GM23338 (cell line): Measurements from ENCODE around the gene TAC3. TPM values are rescaled to one million over a fixed set of nuclear protein-coding genes. Genes with fewer than 3 reads are reported as not detected.
"Not testable (repeated sequence)": the region's sequence is repeated elsewhere in the genome, so short reads cannot be mapped to it uniquely, and the experiment has no call there.

Source experiments
- ATAC-seq: fragments of 200-7000 bp; cut with Tn5 transposase; 3 replicates; pipeline ENCODE4 v1.9.1; 2020
- DNase-seq: peaks from one replicate; pipeline ENCODE4 v3.0.0-alpha.2; 2015; ENCODE audit warnings: low spot score
- H2AFZ ChIP-seq: fragments of 200-600 bp; sonication (generic); 2 replicates; pipeline ENCODE4 v1.8.0; 2016; ENCODE audit warnings: antibody characterized with exemption, mild to moderate bottlenecking, moderate library complexity
- H3F3A ChIP-seq: fragments of 200-600 bp; sonication (generic); replicated peaks from 2 replicates; pipeline ENCODE4 v1.8.0; 2017; ENCODE audit warnings: antibody characterized with exemption, mixed run types, low read depth
- H3K27ac ChIP-seq: fragments of 200-600 bp; sonication (generic); 2 replicates; pipeline ENCODE4 v1.6.1; 2016; ENCODE audit warnings: low read depth
- H3K27me3 ChIP-seq: fragments of 200-600 bp; sonication (generic); 2 replicates; pipeline ENCODE4 v1.8.0; 2016; ENCODE audit warnings: mild to moderate bottlenecking, mixed run types, moderate library complexity; ENCODE audit not compliant: insufficient read depth
- H3K36me3 ChIP-seq: fragments of 200-600 bp; sonication (generic); 2 replicates; pipeline ENCODE4 v1.8.0; 2016; ENCODE audit warnings: mild to moderate bottlenecking; ENCODE audit not compliant: insufficient read depth
- H3K4me1 ChIP-seq: fragments of 200-600 bp; sonication (generic); 2 replicates; pipeline ENCODE4 v1.8.0; 2016; ENCODE audit warnings: mild to moderate bottlenecking, moderate library complexity; ENCODE audit not compliant: insufficient read depth
- H3K4me2 ChIP-seq: fragments of 200-600 bp; sonication (generic); 2 replicates; pipeline ENCODE4 v1.7.1; 2017; ENCODE audit warnings: mixed run types
- H3K4me3 ChIP-seq: fragments of 200-600 bp; sonication (generic); 2 replicates; pipeline ENCODE4 v1.6.1; 2016; ENCODE audit warnings: mixed run types
- H3K79me2 ChIP-seq: fragments of 200-600 bp; sonication (generic); replicated peaks from 2 replicates; pipeline ENCODE4 v1.8.0; 2017; ENCODE audit warnings: mild to moderate bottlenecking; ENCODE audit not compliant: insufficient read depth
- H3K9me2 ChIP-seq: fragments of 200-600 bp; sonication (generic); 2 replicates; pipeline ENCODE4 v1.8.0; 2017; ENCODE audit not compliant: insufficient read depth
- H4K20me1 ChIP-seq: fragments of 200-600 bp; sonication (generic); replicated peaks from 2 replicates; pipeline ENCODE4 v1.8.0; 2017; ENCODE audit warnings: mild to moderate bottlenecking; ENCODE audit not compliant: insufficient read depth
- H3K27ac Mint-ChIP-seq: 2 replicates; pipeline ENCODE4 v1.8.0; 2020; ENCODE audit warnings: inconsistent platforms, mild to moderate bottlenecking, moderate library complexity, mixed read lengths
- H3K27me3 Mint-ChIP-seq: 3 replicates; pipeline ENCODE4 v1.8.0; 2022; ENCODE audit warnings: low read depth, mild to moderate bottlenecking, moderate library complexity, mixed read lengths, inconsistent platforms; ENCODE audit not compliant: insufficient read depth, poor library complexity
- H3K36me3 Mint-ChIP-seq: 3 replicates; pipeline ENCODE4 v1.8.0; 2021; ENCODE audit warnings: low read depth, mild to moderate bottlenecking, inconsistent platforms, moderate library complexity, mixed read lengths
- H3K4me1 Mint-ChIP-seq: 3 replicates; pipeline ENCODE4 v1.8.0; 2020; ENCODE audit warnings: mild to moderate bottlenecking, inconsistent platforms, mixed read lengths
- H3K4me3 Mint-ChIP-seq: 3 replicates; pipeline ENCODE4 v1.8.0; 2021; ENCODE audit warnings: moderate library complexity, mild to moderate bottlenecking, inconsistent platforms, mixed read lengths
- H3K9me3 Mint-ChIP-seq: 3 replicates; pipeline ENCODE4 v1.8.0; 2020; ENCODE audit warnings: moderate library complexity, mild to moderate bottlenecking, inconsistent platforms, mixed read lengths
- CTCF ChIP-seq, 2 experiments: fragments of 200-600 bp in 1 of 2; sonication (generic) in 1 of 2; conservative IDR thresholded peaks; 2 replicates each; pipeline versions ENCODE4 v1.5.1 to v1.6.1; 2016 to 2017; ENCODE audit warnings: antibody characterized with exemption in 2 of 2, low read depth in 2 of 2, mild to moderate bottlenecking in 2 of 2, moderate library complexity in 1 of 2
- EZH2 ChIP-seq: fragments of 200-600 bp; sonication (generic); IDR thresholded peaks from one replicate; pipeline ENCODE4 v1.8.0; 2017; ENCODE audit warnings: antibody characterized with exemption, mild to moderate bottlenecking, low read depth; ENCODE audit not compliant: unreplicated experiment
- EZH2phosphoT487 ChIP-seq: fragments of 200-600 bp; sonication (generic); IDR thresholded peaks from one replicate; pipeline ENCODE4 v1.8.1; 2018; ENCODE audit warnings: antibody characterized with exemption; ENCODE audit not compliant: unreplicated experiment
- JUNB ChIP-seq: IDR thresholded peaks from one replicate; pipeline ENCODE4 v1.6.1; 2016; ENCODE audit warnings: antibody characterized with exemption; ENCODE audit not compliant: unreplicated experiment
- POLR2AphosphoS5 ChIP-seq: IDR thresholded peaks from 2 replicates; pipeline ENCODE4 v1.6.1; 2016; ENCODE audit warnings: antibody characterized with exemption, low read depth
- REST ChIP-seq: IDR thresholded peaks from one replicate; pipeline ENCODE4 v1.6.1; 2018; ENCODE audit warnings: antibody characterized with exemption; ENCODE audit not compliant: unreplicated experiment
- STAT1 ChIP-seq: IDR thresholded peaks from one replicate; pipeline ENCODE4 v1.6.1; 2016; ENCODE audit warnings: antibody characterized with exemption; ENCODE audit not compliant: unreplicated experiment
- ZNF114 ChIP-seq: fragments of 250-450 bp; sonication (Bioruptor Pico); IDR thresholded peaks from 2 replicates; pipeline ENCODE4 v1.5.0; 2020; ENCODE audit warnings: mild to moderate bottlenecking, moderate library complexity
- ZNF331 ChIP-seq: fragments of 250-450 bp; sonication (Bioruptor Pico); IDR thresholded peaks from 2 replicates; pipeline ENCODE4 v1.5.0; 2020; ENCODE audit warnings: low read depth, mild to moderate bottlenecking, moderate library complexity
- polyA plus RNA-seq: library from polyadenylated mRNA; unstranded; fragments of >200 nt; fragmentation: Nextera tagmentation; extraction: Ambion mirVana; gene quantifications from 2 replicates; pipeline ENCODE4 v1.2.1, GENCODE V29; 2016
- total RNA-seq: library from RNA; depleted of rRNA; stranded (reverse); fragments of >200 nt; shearing (Covaris generic); gene quantifications from 2 replicates; pipeline ENCODE4 v1.2.3, GENCODE V29; 2014

Gene TAC3
- total and polyA plus RNA-seq, 2 experiments from 2014 or later = 11.9 to 35.1 TPM

GRCh38 chr12:57055824-57056223, 39.5 kb upstream of the TAC3 start (continued):
- TF ChIP-seq REST (no peak), POLR2AphosphoS5 (no peak)

- not testable (repeated sequence) for H3K4me3 Mint-ChIP-seq, H3K9me3 Mint-ChIP-seq
- peaks cover 32% of the 10 kb centered on the region for H3K36me3 Mint-ChIP-seq
Measured at GRCh38 chr12:57053901-57054300, 37.6 kb upstream of the TAC3 start.

GRCh38 chr12:57053146-57053545, 36.8 kb upstream of the TAC3 start:
- H3K36me3 Mint-ChIP-seq = peaks cover 24% of the 10 kb centered on the region; the same call in 2 of the 3 replicates
- not testable (repeated sequence) for H3K9me2 ChIP-seq, H3K4me3 Mint-ChIP-seq, H3K4me1 ChIP-seq, DNase-seq, H3K4me2 ChIP-seq, H3K27ac Mint-ChIP-seq, H3K4me1 Mint-ChIP-seq, H3K9me3 Mint-ChIP-seq, H4K20me1 ChIP-seq, H3K27me3 Mint-ChIP-seq, H3K79me2 ChIP-seq, H3K4me3 ChIP-seq, H3K27ac ChIP-seq, H3K27me3 ChIP-seq, H3F3A ChIP-seq, H2AFZ ChIP-seq, ATAC-seq
- H3K36me3 ChIP-seq = peaks cover 11% of the 10 kb centered on the region; the same call in 1 of the 2 replicates

More at GRCh38 chr12:57053901-57054300, 37.6 kb upstream of the TAC3 start:
- H4K20me1 ChIP-seq, H3K4me3 ChIP-seq, H3K4me2 ChIP-seq, H3K27me3 ChIP-seq, DNase-seq, H3F3A ChIP-seq, H2AFZ ChIP-seq, H3K4me1 Mint-ChIP-seq, H3K79me2 ChIP-seq, H3K9me2 ChIP-seq, H3K27ac ChIP-seq, H3K27ac Mint-ChIP-seq, H3K27me3 Mint-ChIP-seq, H3K4me1 ChIP-seq, ATAC-seq: not testable (repeated sequence)
- peaks cover 19% of the 10 kb centered on the region for H3K36me3 ChIP-seq

GRCh38 chr12:57051011-57051410, 34.7 kb upstream of the TAC3 start:
- no peaks in the 10 kb centered on the region for H3K79me2 ChIP-seq
- DNase-seq = no peak
- TF ChIP-seq ZNF331 (CRISPR knock-in tag) (no peak), ZNF114 (CRISPR knock-in tag) (no peak), CTCF (conservative IDR thresholded peaks at IDR 0.05; ENCODE audit: low read depth in 2 of 2) (no peak), STAT1 (no peak), REST (no peak), EZH2phosphoT487 (no peak), JUNB (no peak), EZH2 (no peak)

More at GRCh38 chr12:57051011-57051410, 34.7 kb upstream of the TAC3 start:
- Histone ChIP-seq H3K9me2 (no peaks in the 10 kb centered on the region; the same call in 1 of the 2 replicates), H3F3A (0 out of 2 replicates have a peak, but pooled peaks cover 2% of the 10 kb centered on the region), H3K4me2 (no peak overlapping the region), H3K4me3 (no peak overlapping the region), H3K27me3 (no peaks in the 10 kb centered on the region), H3K27ac (no peak overlapping the region), H3K36me3 (no peaks in the 10 kb centered on the region), H4K20me1 (peaks cover 4% of the 10 kb centered on the region; the same call in 1 of the 2 replicates), H2AFZ (no peak overlapping the region), H3K4me1 (no peaks in the 10 kb centered on the region)
- ATAC-seq = no peak
- Mint-ChIP-seq H3K4me1 (peaks cover 2% of the 10 kb centered on the region; the same call in 1 of the 3 replicates), H3K36me3 (peaks cover 12% of the 10 kb centered on the region; the same call in 2 of the 3 replicates), H3K27ac (no peak overlapping the region), H3K27me3 (no peaks in the 10 kb centered on the region), H3K4me3 (no peak overlapping the region), H3K9me3 (no peaks in the 10 kb centered on the region)
